ENCODE data around the gene SLC25A20. TPM values are rescaled to one million over a fixed set of nuclear protein-coding genes. Genes with fewer than 3 reads are reported as not detected.

SLC25A20 gene
- total and polyA plus RNA-seq, 11 donors: 44.6 to 176 (median 65.7) TPM

DNA sequence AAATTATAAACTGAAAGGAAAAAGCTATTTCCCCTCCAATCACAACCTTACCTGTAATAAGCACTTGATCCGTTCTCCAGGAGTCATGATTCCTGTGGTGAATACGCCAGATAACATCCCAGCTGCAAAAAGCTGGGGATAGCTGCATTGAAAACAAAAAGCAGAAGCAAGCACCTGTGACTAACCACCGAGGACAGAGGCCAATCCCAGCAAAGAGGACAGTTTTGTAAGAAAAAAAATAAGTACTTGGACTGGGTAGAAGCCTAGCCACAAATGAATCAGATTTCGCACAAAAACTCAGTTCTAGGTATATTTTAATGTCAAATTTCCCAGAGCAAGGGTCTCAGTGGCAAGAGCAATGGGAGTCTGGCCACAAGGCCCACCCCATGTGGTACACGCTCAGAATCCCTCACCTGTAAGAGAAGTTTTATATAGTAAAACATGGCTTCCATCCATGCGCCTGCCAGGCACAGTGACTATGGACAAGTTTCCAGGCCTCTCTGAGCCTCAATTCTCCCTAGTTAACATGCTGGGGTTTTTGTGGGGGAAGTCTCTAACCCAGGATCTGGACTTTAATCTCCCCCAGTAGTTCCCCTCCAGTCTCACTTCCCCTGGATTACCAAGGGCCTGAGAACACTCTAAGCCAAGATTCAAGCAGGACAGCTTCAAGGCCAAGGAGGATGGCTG lies 19.2 kb downstream of the SLC25A20 start:
- ATAC-seq (no peak), DNase-seq (no peak)
- 88 to 92% (median 91%) methylated on average over 6 of the region's 6 CpGs for WGBS, 4 donors
- Histone ChIP-seq H3K36me3 (peaks cover 0 to 70% (median 49%) of the 10 kb centered on the region in 9 donors), H3K4me3 (no peak overlapping the region), H3K9me3 (no peaks in the 10 kb centered on the region), H3K27ac (no peak overlapping the region), H3K4me1 (peaks cover 0 to 18% (median 6%) of the 10 kb centered on the region in 12 donors), H3K27me3 (no peaks in the 10 kb centered on the region)
- intact Hi-C loops (cut with DNase I): loop anchor here in 2 of 10 donors (10.0 kb wide), 2 partner anchors 75 to 85 kb away; no protein-coding TSS in a partner anchor
- TF ChIP-seq, protein P1, sequence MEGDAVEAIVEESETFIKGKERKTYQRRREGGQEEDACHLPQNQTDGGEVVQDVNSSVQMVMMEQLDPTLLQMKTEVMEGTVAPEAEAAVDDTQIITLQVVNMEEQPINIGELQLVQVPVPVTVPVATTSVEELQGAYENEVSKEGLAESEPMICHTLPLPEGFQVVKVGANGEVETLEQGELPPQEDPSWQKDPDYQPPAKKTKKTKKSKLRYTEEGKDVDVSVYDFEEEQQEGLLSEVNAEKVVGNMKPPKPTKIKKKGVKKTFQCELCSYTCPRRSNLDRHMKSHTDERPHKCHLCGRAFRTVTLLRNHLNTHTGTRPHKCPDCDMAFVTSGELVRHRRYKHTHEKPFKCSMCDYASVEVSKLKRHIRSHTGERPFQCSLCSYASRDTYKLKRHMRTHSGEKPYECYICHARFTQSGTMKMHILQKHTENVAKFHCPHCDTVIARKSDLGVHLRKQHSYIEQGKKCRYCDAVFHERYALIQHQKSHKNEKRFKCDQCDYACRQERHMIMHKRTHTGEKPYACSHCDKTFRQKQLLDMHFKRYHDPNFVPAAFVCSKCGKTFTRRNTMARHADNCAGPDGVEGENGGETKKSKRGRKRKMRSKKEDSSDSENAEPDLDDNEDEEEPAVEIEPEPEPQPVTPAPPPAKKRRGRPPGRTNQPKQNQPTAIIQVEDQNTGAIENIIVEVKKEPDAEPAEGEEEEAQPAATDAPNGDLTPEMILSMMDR (IDR thresholded peaks at IDR 0.05): no peak
- TF ChIP-seq POLR2A (IDR thresholded peaks at IDR 0.05): no peak

DNA sequence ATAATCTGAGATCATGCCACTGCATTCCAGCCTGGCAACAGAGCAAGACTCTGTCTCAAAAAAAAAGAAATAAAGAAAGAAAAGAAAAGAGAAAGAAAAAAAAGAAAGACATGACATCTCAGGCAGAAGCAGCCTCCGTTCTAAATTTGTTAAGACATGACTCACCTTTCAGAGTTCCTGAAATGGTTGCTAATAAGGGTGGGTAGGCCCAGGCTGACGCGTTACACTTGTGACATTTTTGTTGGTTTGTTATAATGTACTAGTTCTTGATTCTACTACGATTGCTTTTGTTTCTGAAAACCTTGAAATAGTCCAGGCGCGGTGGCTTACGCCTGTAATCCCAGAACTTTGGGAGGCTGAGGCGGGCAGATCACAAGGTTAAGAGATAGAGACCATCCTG lies 21.0 kb downstream of the SLC25A20 start:
- DNase-seq (no peak), ATAC-seq (no peak)
- intact Hi-C loops (cut with DNase I): loop anchor here in 2 of 10 donors (10.0 kb wide), 2 partner anchors 73 to 87 kb away; no protein-coding TSS in a partner anchor
- no peaks in the 10 kb centered on the region for H3K9me3 ChIP-seq
- peaks cover 0 to 18% (median 6%) of the 10 kb centered on the region in 12 donors for H3K4me1 ChIP-seq
- H3K36me3 ChIP-seq: peaks cover 0 to 60% (median 40%) of the 10 kb centered on the region in 9 donors
- H3K4me3 ChIP-seq: no peak overlapping the region
- TF ChIP-seq, protein P1 (IDR thresholded peaks at IDR 0.05): no peak
- TF ChIP-seq POLR2A (IDR thresholded peaks at IDR 0.05): no peak
- H3K27me3 ChIP-seq: no peaks in the 10 kb centered on the region
- H3K27ac ChIP-seq: no peak overlapping the region
- WGBS, 4 donors: 88 to 95% (median 93%) methylated on average over 8 of the region's 8 CpGs

DNA sequence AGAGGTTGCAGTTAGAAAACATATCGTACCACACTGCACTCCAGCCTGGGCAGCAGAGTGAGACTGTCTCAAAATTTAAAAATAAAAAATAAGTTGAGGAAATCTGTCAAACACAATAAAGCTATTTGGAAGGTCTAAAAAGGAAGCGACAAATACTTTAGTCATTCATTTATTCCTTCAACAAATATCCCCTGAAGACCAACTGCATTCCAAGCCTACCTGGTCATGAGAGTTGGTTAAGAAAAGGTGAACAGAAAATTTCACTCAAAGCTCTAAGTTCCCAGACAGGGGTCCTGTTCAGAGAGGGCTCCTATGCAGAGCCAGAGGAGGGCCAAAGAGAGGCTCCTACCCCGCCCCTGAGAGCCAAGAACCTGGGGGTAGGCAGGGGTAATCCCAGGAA lies 35.6 kb downstream of the SLC25A20 start:
- WGBS, 4 donors: 96 to 98% (median 98%) methylated on average over 3 of the region's 3 CpGs
- intact Hi-C loops (cut with DNase I): no loop called here
- H3K4me1 ChIP-seq: no peaks in the 10 kb centered on the region
- DNase-seq (no peak), ATAC-seq (no peak)
- TF ChIP-seq, protein P1 (IDR thresholded peaks at IDR 0.05): no peak
- TF ChIP-seq POLR2A (IDR thresholded peaks at IDR 0.05): no peak
- H3K4me3 ChIP-seq: no peak overlapping the region
- no peak overlapping the region for H3K27ac ChIP-seq
- no peaks in the 10 kb centered on the region for H3K27me3 ChIP-seq
- H3K36me3 ChIP-seq: peaks cover 0 to 54% (median 45%) of the 10 kb centered on the region in 9 donors
- no peaks in the 10 kb centered on the region for H3K9me3 ChIP-seq

DNA sequence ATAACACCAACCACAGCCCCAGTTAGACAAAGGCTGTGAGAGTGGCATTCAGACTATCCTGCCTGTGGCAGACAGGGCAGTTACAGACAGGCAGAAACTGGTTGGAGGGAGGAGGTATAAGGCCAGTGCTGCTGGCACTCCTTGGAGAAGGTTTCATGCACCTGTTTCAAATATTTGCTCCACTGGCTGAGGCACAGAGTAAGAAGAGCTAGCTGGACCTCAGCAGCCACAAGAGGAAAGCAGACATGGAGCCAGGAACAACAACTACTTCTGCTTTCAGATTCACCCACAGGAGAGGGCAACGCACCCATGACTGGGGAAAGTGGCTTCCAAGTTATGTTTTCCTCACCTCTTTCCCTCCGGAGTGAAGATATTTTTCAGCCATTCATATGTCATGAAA lies 39.5 kb downstream of the SLC25A20 start:
- H3K27ac ChIP-seq: no peak overlapping the region
- intact Hi-C loops (cut with DNase I): loop anchor here in 1 of 10 donors (10.0 kb wide), 1 partner anchor 56 kb away; the partner anchor contains the start of gene ARIH2
- H3K4me3 ChIP-seq: no peak overlapping the region
- 74 to 100% (median 86%) methylated on average over 2 of the region's 2 CpGs for WGBS, 4 donors
- DNase-seq: no peak
- TF ChIP-seq, protein P1 (IDR thresholded peaks at IDR 0.05): no peak
- no peak for TF ChIP-seq POLR2A (IDR thresholded peaks at IDR 0.05)
- no peaks in the 10 kb centered on the region for H3K27me3 ChIP-seq
- no peaks in the 10 kb centered on the region for H3K9me3 ChIP-seq
- no peaks in the 10 kb centered on the region for H3K4me1 ChIP-seq
- no peak for ATAC-seq
- peaks cover 0 to 82% (median 61%) of the 10 kb centered on the region in 9 donors for H3K36me3 ChIP-seq

Data from heart left ventricle (tissue), 16 donors.